GM10847 (cell line): ENCODE data around the gene SMTNL2.

Experiments
- POLR2A ChIP-seq: IDR thresholded peaks from 2 replicates; pipeline ENCODE4 v1.6.1; 2011; ENCODE audit not compliant: insufficient read length; ENCODE audit errors: extremely low read depth

Gene SMTNL2

GRCh38 chr17:4600563-4600962, 16.2 kb downstream of the SMTNL2 start:
- TF ChIP-seq POLR2A, result no peak

- TF ChIP-seq POLR2A, result no peak
Observed at GRCh38 chr17:4601326-4601725, 17.0 kb downstream of the SMTNL2 start.

- no peak for TF ChIP-seq POLR2A
Observed at GRCh38 chr17:4602041-4602440, 17.7 kb downstream of the SMTNL2 start.

- no peak for TF ChIP-seq POLR2A
Observed at GRCh38 chr17:4604111-4604644, 19.8 kb downstream of the SMTNL2 start.

- no peak for TF ChIP-seq POLR2A
Observed at GRCh38 chr17:4605826-4606225, 21.5 kb downstream of the SMTNL2 start.

GRCh38 chr17:4607261-4607741, 23.0 kb downstream of the SMTNL2 start:
- no peak for TF ChIP-seq POLR2A

- TF ChIP-seq POLR2A, result no peak
Observed at GRCh38 chr17:4607773-4608187, 23.5 kb downstream of the SMTNL2 start.

GRCh38 chr17:4609761-4610160, 25.4 kb downstream of the SMTNL2 start:
- TF ChIP-seq POLR2A, result no peak

GRCh38 chr17:4610162-4610561, 25.8 kb downstream of the SMTNL2 start:
- no peak for TF ChIP-seq POLR2A

- no peak for TF ChIP-seq POLR2A
Observed at GRCh38 chr17:4610656-4611055, 26.3 kb downstream of the SMTNL2 start.

GRCh38 chr17:4616476-4616875, 32.1 kb downstream of the SMTNL2 start:
- no peak for TF ChIP-seq POLR2A

GRCh38 chr17:4617090-4617489, 32.8 kb downstream of the SMTNL2 start:
- no peak for TF ChIP-seq POLR2A

- TF ChIP-seq POLR2A, result no peak
Observed at GRCh38 chr17:4617590-4618351, 33.4 kb downstream of the SMTNL2 start.

GRCh38 chr17:4620531-4621101, 36.3 kb downstream of the SMTNL2 start:
- TF ChIP-seq POLR2A, result no peak

GRCh38 chr17:4622375-4622774, 38.0 kb downstream of the SMTNL2 start:
- no peak for TF ChIP-seq POLR2A

- TF ChIP-seq POLR2A, result no peak
Observed at GRCh38 chr17:4623249-4623648, 38.9 kb downstream of the SMTNL2 start.

GRCh38 chr17:4625181-4625617, 40.9 kb downstream of the SMTNL2 start:
- no peak for TF ChIP-seq POLR2A

GRCh38 chr17:4626734-4627256, 42.5 kb downstream of the SMTNL2 start:
- TF ChIP-seq POLR2A, result no peak
